ENCODE data around the gene GDPD5. TPM values are rescaled to one million over a fixed set of nuclear protein-coding genes. Genes with fewer than 3 reads are reported as not detected.

Gene GDPD5
- total and polyA plus RNA-seq, 8 donors = 0.58 to 57.6 (median 4.9) TPM

DNA sequence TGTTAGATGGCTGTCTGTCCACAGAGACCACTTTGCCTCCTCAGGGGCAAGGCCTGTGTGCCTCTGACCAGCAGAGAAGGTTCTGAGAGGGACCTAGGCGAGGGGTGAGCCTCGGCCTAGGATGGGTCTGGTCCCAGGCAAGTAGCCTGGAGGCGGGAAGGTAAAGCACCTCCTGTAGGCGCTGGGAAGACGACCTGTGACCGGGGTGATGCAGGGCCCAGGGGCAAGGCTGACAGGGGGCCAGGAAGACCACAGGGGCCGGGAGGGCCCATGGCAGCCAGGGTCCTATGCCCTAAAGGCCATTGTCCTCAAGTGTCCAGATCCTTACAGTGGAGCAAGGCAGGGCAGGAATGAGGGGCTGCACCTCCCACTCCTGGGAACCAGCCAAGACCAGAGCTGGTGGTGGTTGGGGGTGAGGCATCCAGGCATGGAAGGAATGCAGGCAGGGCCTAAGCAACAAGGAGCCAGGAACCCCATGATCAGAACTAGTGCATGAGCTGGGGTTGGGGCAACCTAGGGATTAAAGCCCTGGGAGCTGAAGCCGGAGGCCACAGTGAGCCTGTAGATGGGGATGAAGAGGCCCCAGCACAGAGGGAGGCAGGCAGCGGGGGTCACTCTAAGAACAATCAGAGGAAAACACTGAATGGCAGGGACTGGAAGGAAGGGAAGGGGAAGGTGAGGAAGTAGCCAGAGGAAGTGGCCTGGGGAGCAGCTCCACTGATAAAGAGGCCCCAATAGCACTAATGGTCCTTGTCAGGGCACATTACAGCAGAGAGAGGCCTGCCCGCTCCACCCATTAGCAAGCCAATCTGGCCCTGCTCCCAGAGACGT lies 59.8 kb downstream of the GDPD5 start:
- no peaks in the 10 kb centered on the region for H3K36me3 ChIP-seq
- H3K4me3 ChIP-seq = no peak overlapping the region
- no peak for DNase-seq
- no peaks in the 10 kb centered on the region for H3K27me3 ChIP-seq
- intact Hi-C loops (cut with DNase I; ENCODE audit: low total_unique reads) = no loop called here
- H3K27ac ChIP-seq = no peak overlapping the region
- H3K9me3 ChIP-seq = no peaks in the 10 kb centered on the region
- peaks cover 0 to 7% (median 0%) of the 10 kb centered on the region in 4 donors for H3K4me1 ChIP-seq
- TF ChIP-seq POLR2A (IDR thresholded peaks at IDR 0.05) (no peak), POLR2AphosphoS5 (IDR thresholded peaks at IDR 0.05) (no peak)
- TF ChIP-seq, protein P1, sequence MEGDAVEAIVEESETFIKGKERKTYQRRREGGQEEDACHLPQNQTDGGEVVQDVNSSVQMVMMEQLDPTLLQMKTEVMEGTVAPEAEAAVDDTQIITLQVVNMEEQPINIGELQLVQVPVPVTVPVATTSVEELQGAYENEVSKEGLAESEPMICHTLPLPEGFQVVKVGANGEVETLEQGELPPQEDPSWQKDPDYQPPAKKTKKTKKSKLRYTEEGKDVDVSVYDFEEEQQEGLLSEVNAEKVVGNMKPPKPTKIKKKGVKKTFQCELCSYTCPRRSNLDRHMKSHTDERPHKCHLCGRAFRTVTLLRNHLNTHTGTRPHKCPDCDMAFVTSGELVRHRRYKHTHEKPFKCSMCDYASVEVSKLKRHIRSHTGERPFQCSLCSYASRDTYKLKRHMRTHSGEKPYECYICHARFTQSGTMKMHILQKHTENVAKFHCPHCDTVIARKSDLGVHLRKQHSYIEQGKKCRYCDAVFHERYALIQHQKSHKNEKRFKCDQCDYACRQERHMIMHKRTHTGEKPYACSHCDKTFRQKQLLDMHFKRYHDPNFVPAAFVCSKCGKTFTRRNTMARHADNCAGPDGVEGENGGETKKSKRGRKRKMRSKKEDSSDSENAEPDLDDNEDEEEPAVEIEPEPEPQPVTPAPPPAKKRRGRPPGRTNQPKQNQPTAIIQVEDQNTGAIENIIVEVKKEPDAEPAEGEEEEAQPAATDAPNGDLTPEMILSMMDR (IDR thresholded peaks at IDR 0.05) = no peak
- WGBS, 5 donors = 80 to 89% (median 85%) methylated on average over 10 to 11 of the region's 11 CpGs

DNA sequence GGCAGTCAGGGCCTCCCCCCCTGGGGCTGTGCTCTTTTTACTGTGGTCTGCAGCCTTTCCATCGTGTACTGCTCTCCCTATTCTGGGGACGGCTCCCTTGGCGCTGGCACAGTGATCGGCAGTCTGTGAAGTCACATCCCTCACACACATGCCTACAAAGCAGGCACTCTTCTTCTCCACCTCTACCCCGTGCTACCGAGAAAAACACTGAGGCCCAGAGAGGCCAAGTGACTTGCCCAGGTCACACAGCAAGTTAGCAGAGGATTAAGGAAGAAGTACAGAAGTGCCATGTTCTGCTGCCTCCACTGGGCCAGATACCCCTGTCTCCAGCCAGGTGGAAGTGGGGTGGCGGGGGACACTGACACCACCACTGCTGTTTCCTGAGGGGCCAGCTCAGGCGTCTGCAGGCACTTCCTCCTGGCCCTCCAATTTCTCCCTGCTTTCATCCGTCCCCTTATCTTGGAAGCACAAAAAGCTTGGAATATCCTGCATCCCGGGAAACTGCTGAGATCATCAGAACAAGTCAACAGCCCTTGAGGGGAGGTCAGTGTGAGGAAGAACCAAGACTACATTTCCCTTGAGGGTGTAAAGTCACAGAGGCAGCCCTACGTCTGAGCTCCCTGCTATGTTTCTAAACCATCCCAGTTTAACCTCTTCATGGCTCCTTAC lies 62.5 kb downstream of the GDPD5 start:
- intact Hi-C loops (cut with DNase I; ENCODE audit: low total_unique reads) = no loop called here
- H3K36me3 ChIP-seq = no peaks in the 10 kb centered on the region
- TF ChIP-seq POLR2AphosphoS5 (IDR thresholded peaks at IDR 0.05) (no peak), EP300 (IDR thresholded peaks at IDR 0.05) (no peak), POLR2A (IDR thresholded peaks at IDR 0.05) (no peak)
- TF ChIP-seq, protein P1 (IDR thresholded peaks at IDR 0.05) = no peak

DNA sequence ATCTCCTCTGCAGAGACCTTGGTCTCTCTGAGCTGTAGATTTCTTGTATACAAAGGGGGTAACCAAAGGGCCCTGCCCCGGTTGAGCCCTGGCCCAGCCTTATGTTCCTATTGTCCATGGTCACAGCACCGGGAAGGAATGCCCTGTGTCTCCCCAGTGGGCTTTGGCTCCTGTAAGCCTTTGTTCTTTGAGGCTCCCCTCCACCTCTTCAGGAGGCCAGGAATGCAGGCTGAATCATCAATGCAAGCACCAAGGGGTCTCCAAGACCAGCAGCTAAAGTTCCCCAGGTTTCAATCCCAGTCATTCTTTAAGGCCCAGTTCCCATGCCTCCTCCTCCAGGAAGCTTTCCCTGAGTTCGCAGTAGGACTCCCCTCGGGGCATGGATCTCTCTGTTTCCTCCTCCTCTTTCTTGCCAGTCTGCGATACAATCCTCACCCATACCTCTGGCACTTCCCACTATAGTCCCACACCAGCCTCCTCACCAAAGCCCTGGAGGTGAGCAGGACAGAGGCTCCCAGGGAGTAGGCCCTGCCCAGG lies 63.6 kb downstream of the GDPD5 start:
- H3K9me3 ChIP-seq = no peaks in the 10 kb centered on the region
- H3K4me1 ChIP-seq = no peaks in the 10 kb centered on the region
- WGBS, 5 donors = 82 to 96% (median 86%) methylated on average over 3 to 5 of the region's 5 CpGs
- intact Hi-C loops (cut with DNase I; ENCODE audit: low total_unique reads) = no loop called here
- no peak overlapping the region for H3K4me3 ChIP-seq
- no peaks in the 10 kb centered on the region for H3K27me3 ChIP-seq
- TF ChIP-seq, protein P1 (IDR thresholded peaks at IDR 0.05) = no peak
- TF ChIP-seq POLR2A (IDR thresholded peaks at IDR 0.05) (no peak), EP300 (IDR thresholded peaks at IDR 0.05) (no peak), POLR2AphosphoS5 (IDR thresholded peaks at IDR 0.05) (no peak)
- H3K36me3 ChIP-seq = no peaks in the 10 kb centered on the region
- DNase-seq = no peak
- H3K27ac ChIP-seq = no peak overlapping the region

More for the DNA sequence above, 62.5 kb downstream of the GDPD5 start:
- DNase-seq = no peak
- Histone ChIP-seq H3K4me1 (no peaks in the 10 kb centered on the region), H3K9me3 (no peaks in the 10 kb centered on the region), H3K27me3 (no peaks in the 10 kb centered on the region), H3K4me3 (no peak overlapping the region), H3K27ac (no peak overlapping the region)
- 59 to 70% (median 65%) methylated on average over 10 to 11 of the region's 11 CpGs for WGBS, 5 donors

DNA sequence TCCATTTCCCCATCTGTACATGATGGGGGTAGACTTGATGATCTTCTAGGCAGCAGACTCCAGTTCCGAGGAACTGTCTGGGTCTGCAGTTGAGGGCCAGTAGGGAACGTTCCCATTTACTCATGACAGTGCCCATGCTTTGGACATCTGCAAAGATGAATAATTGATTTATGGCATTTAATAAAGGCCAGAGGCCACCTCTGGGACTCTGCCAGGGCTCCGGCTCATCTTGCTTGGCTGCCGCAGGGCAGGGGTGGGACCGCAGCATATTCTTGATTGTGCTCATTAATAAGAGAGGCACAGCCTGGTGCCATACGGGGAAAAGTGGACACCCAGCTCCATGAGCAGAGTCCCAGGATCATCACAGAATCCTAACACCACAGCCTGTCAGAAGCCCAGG lies 64.6 kb downstream of the GDPD5 start:
- DNase-seq = no peak

More for the DNA sequence above, 64.6 kb downstream of the GDPD5 start:
- Histone ChIP-seq H3K4me1 (no peaks in the 10 kb centered on the region), H3K9me3 (no peaks in the 10 kb centered on the region), H3K36me3 (no peaks in the 10 kb centered on the region), H3K27me3 (no peaks in the 10 kb centered on the region), H3K27ac (no peak overlapping the region), H3K4me3 (no peak overlapping the region)
- WGBS, 5 donors = 86 to 93% (median 88%) methylated on average over 6 of the region's 6 CpGs
- intact Hi-C loops (cut with DNase I; ENCODE audit: low total_unique reads) = no loop called here
- no peak for TF ChIP-seq POLR2A (IDR thresholded peaks at IDR 0.05)
- no peak for TF ChIP-seq EP300 (IDR thresholded peaks at IDR 0.05)
- TF ChIP-seq POLR2AphosphoS5 (IDR thresholded peaks at IDR 0.05) = no peak
- TF ChIP-seq, protein P1 (IDR thresholded peaks at IDR 0.05) = no peak

Data from stomach (tissue), 9 donors.